Parathyroid adenoma (tissue), 2 donors: ENCODE data around the gene ELOVL7.
"Not testable (repeated sequence)": the region's sequence is repeated elsewhere in the genome, so short reads cannot be mapped to it uniquely, and the experiment has no call there.

ENCODE experiments used
- H2AFZ ChIP-seq: fragments of 300-600 bp; sonication (generic); one replicate; pipeline ENCODE4 v1.7.0; 2017; ENCODE audit warnings: antibody characterized with exemption, mild to moderate bottlenecking
- H3K27ac ChIP-seq: fragments of 300-600 bp; sonication (generic); one replicate; pipeline ENCODE4 v1.7.0; 2017
- H3K27me3 ChIP-seq: fragments of 300-600 bp; sonication (generic); one replicate; pipeline ENCODE4 v1.7.0; 2017; ENCODE audit warnings: low read length; ENCODE audit not compliant: control insufficient read depth, insufficient read depth
- H3K36me3 ChIP-seq: fragments of 300-600 bp; sonication (generic); one replicate; pipeline ENCODE4 v1.7.0; 2017; ENCODE audit warnings: low read length; ENCODE audit not compliant: control insufficient read depth, insufficient read depth
- H3K4me1 ChIP-seq: fragments of 300-600 bp; sonication (generic); one replicate; pipeline ENCODE4 v1.7.0; 2017; ENCODE audit warnings: control low read depth
- H3K4me2 ChIP-seq: fragments of 300-600 bp; sonication (generic); one replicate; pipeline ENCODE4 v1.7.0; 2017; ENCODE audit warnings: low read length
- H3K4me3 ChIP-seq: fragments of 300-600 bp; sonication (generic); one replicate; pipeline ENCODE4 v1.7.0; 2017; ENCODE audit warnings: low read depth, low read length
- H3K79me2 ChIP-seq: fragments of 300-600 bp; sonication (generic); one replicate; pipeline ENCODE4 v1.7.0; 2017; ENCODE audit warnings: control low read depth
- H3K9ac ChIP-seq: fragments of 300-600 bp; sonication (generic); one replicate; pipeline ENCODE4 v1.7.0; 2017; ENCODE audit warnings: mild to moderate bottlenecking
- H3K9me3 ChIP-seq: fragments of 300-600 bp; sonication (generic); one replicate; pipeline ENCODE4 v1.7.0; 2017; ENCODE audit warnings: low read length; ENCODE audit not compliant: control insufficient read depth
- CTCF ChIP-seq: fragments of 300-600 bp; sonication (generic); IDR thresholded peaks from one replicate; pipeline ENCODE4 v1.7.0; 2017; ENCODE audit warnings: antibody characterized with exemption, mild to moderate bottlenecking
- donor health status: primary hyperparathyroidism.

The ELOVL7 gene

GRCh38 chr5:60870857-60871256 is 26.8 kb upstream of the ELOVL7 start:
- H3K4me2 ChIP-seq, result no peak overlapping the region
- no peaks in the 10 kb centered on the region for H3K27me3 ChIP-seq
- no peaks in the 10 kb centered on the region for H3K36me3 ChIP-seq
- no peak overlapping the region for H3K27ac ChIP-seq
- H2AFZ ChIP-seq, result no peak overlapping the region
- H3K4me1 ChIP-seq, result no peaks in the 10 kb centered on the region
- no peak overlapping the region for H3K9ac ChIP-seq
- no peak for TF ChIP-seq CTCF
- H3K79me2 ChIP-seq, result no peaks in the 10 kb centered on the region
- H3K9me3 ChIP-seq, result no peaks in the 10 kb centered on the region
- H3K4me3 ChIP-seq, result no peak overlapping the region

GRCh38 chr5:60860572-60860971 is 16.5 kb upstream of the ELOVL7 start:
- not testable (repeated sequence) for H3K4me3 ChIP-seq, H3K9me3 ChIP-seq, H3K4me2 ChIP-seq, H2AFZ ChIP-seq, H3K4me1 ChIP-seq, H3K9ac ChIP-seq, H3K27ac ChIP-seq, H3K27me3 ChIP-seq, H3K79me2 ChIP-seq, H3K36me3 ChIP-seq

GRCh38 chr5:60856066-60856465 is 12.0 kb upstream of the ELOVL7 start:
- no peak for TF ChIP-seq CTCF
- Histone ChIP-seq H3K9ac (no peak overlapping the region), H3K36me3 (no peaks in the 10 kb centered on the region)

GRCh38 chr5:60852940-60853339 is 8.9 kb upstream of the ELOVL7 start:
- no peak overlapping the region for H3K9ac ChIP-seq
- H3K27me3 ChIP-seq, result no peaks in the 10 kb centered on the region
- no peaks in the 10 kb centered on the region for H3K9me3 ChIP-seq
- no peak overlapping the region for H3K4me2 ChIP-seq
- H2AFZ ChIP-seq, result no peak overlapping the region
- no peak for TF ChIP-seq CTCF
- H3K36me3 ChIP-seq, result no peaks in the 10 kb centered on the region
- no peak overlapping the region for H3K4me3 ChIP-seq
- no peak overlapping the region for H3K27ac ChIP-seq
- no peaks in the 10 kb centered on the region for H3K4me1 ChIP-seq
- H3K79me2 ChIP-seq, result no peaks in the 10 kb centered on the region

More at GRCh38 chr5:60856066-60856465, 12.0 kb upstream of the ELOVL7 start:
- Histone ChIP-seq H3K9me3 (no peaks in the 10 kb centered on the region), H3K4me3 (no peak overlapping the region), H3K27ac (no peak overlapping the region), H2AFZ (no peak overlapping the region), H3K4me2 (no peak overlapping the region), H3K27me3 (no peaks in the 10 kb centered on the region), H3K4me1 (no peaks in the 10 kb centered on the region), H3K79me2 (no peaks in the 10 kb centered on the region)

GRCh38 chr5:60852317-60852716 is 8.2 kb upstream of the ELOVL7 start:
- no peak for TF ChIP-seq CTCF
- no peak overlapping the region for H3K4me2 ChIP-seq
- H3K27ac ChIP-seq, result no peak overlapping the region
- H3K9ac ChIP-seq, result no peak overlapping the region
- H2AFZ ChIP-seq, result no peak overlapping the region
- no peaks in the 10 kb centered on the region for H3K36me3 ChIP-seq
- no peak overlapping the region for H3K4me3 ChIP-seq
- no peaks in the 10 kb centered on the region for H3K9me3 ChIP-seq
- H3K4me1 ChIP-seq, result no peaks in the 10 kb centered on the region
- no peaks in the 10 kb centered on the region for H3K27me3 ChIP-seq
- no peaks in the 10 kb centered on the region for H3K79me2 ChIP-seq
